Nucleus accumbens (tissue), 56 donors: ENCODE data around the gene RAB30.
"Not testable (repeated sequence)": the region's sequence is repeated elsewhere in the genome, so short reads cannot be mapped to it uniquely, and the experiment has no call there.

Experiments used
- DNase-seq, 56 donors: peaks; one replicate each; lab custom pipeline; 2025; lab: John Stamatoyannopoulos, UW

RAB30 gene

GRCh38 chr11:82960779-82961143 lies 110.9 kb downstream of the RAB30 start:
- no peak for DNase-seq

- DNase-seq, result no peak
Observed at GRCh38 chr11:82959987-82960778, 111.5 kb downstream of the RAB30 start.

GRCh38 chr11:82955736-82956453 lies 115.8 kb downstream of the RAB30 start:
- DNase-seq, result not testable (repeated sequence)

GRCh38 chr11:82950502-82950901 lies 121.2 kb downstream of the RAB30 start:
- not testable (repeated sequence) for DNase-seq

GRCh38 chr11:82949352-82949751 lies 122.3 kb downstream of the RAB30 start:
- no peak for DNase-seq

- no peak for DNase-seq
Observed at GRCh38 chr11:82945682-82946081, 126.0 kb downstream of the RAB30 start.

GRCh38 chr11:82945041-82945440 lies 126.7 kb downstream of the RAB30 start:
- not testable (repeated sequence) for DNase-seq

GRCh38 chr11:82944198-82944597 lies 127.5 kb downstream of the RAB30 start:
- no peak for DNase-seq

GRCh38 chr11:82943430-82943829 lies 128.3 kb downstream of the RAB30 start:
- not testable (repeated sequence) for DNase-seq

- DNase-seq, result no peak
Observed at GRCh38 chr11:82942376-82942775, 129.3 kb downstream of the RAB30 start.

- no peak for DNase-seq
Observed at GRCh38 chr11:82939456-82939855, 132.2 kb downstream of the RAB30 start.

- no peak for DNase-seq
Observed at GRCh38 chr11:82937554-82937953, 134.1 kb downstream of the RAB30 start.

- DNase-seq, result no peak
Observed at GRCh38 chr11:82936261-82936660, 135.4 kb downstream of the RAB30 start.

GRCh38 chr11:82932564-82932963 lies 139.1 kb downstream of the RAB30 start:
- DNase-seq, result no peak

GRCh38 chr11:82930734-82931133 lies 141.0 kb downstream of the RAB30 start:
- no peak for DNase-seq

- DNase-seq, result no peak
Observed at GRCh38 chr11:82930229-82930628, 141.5 kb downstream of the RAB30 start.

GRCh38 chr11:82929121-82929520 lies 142.6 kb downstream of the RAB30 start:
- DNase-seq, result no peak

GRCh38 chr11:82927264-82927880 lies 144.3 kb downstream of the RAB30 start:
- DNase-seq, result no peak

- no peak for DNase-seq
Observed at GRCh38 chr11:82924522-82925224, 147.0 kb downstream of the RAB30 start.
